Karpas-422 (cell line): ENCODE results near the gene GPC6. TPM values are rescaled to one million over a fixed set of nuclear protein-coding genes. Genes with fewer than 3 reads are reported as not detected.

Experiments used
- DNase-seq: peaks from one replicate; pipeline ENCODE4 v3.0.0-alpha.2; 2015
- H2AFZ ChIP-seq: fragments of 200-600 bp; sonication (generic); 2 replicates; pipeline ENCODE4 v1.6.1; 2014; ENCODE audit warnings: antibody characterized with exemption, low read length, mixed read lengths
- H3K27ac ChIP-seq: fragments of 200-600 bp; sonication (generic); 2 replicates; pipeline ENCODE4 v1.5.1; 2014; ENCODE audit warnings: mild to moderate bottlenecking, low read length, moderate library complexity
- H3K27me3 ChIP-seq: fragments of 200-600 bp; sonication (generic); 2 replicates; pipeline ENCODE4 v1.6.1; 2014; ENCODE audit warnings: low read length, mixed read lengths
- H3K36me3 ChIP-seq: fragments of 200-600 bp; sonication (generic); 2 replicates; pipeline ENCODE4 v1.6.1; 2014; ENCODE audit warnings: low read length, mixed read lengths; ENCODE audit not compliant: insufficient read depth
- H3K4me1 ChIP-seq: fragments of 200-600 bp; sonication (generic); 2 replicates; pipeline ENCODE4 v1.6.1; 2014; ENCODE audit warnings: mild to moderate bottlenecking, low read length, mixed read lengths
- H3K4me2 ChIP-seq: fragments of 200-600 bp; sonication (generic); 2 replicates; pipeline ENCODE4 v1.6.1; 2014; ENCODE audit warnings: low read length, low read depth, mild to moderate bottlenecking; ENCODE audit not compliant: poor library complexity, severe bottlenecking
- H3K4me3 ChIP-seq: fragments of 200-600 bp; sonication (generic); 2 replicates; pipeline ENCODE4 v1.5.1; 2014; ENCODE audit warnings: mild to moderate bottlenecking, antibody characterized with exemption, low read length, mixed read lengths
- H3K79me2 ChIP-seq: fragments of 200-600 bp; sonication (generic); 2 replicates; pipeline ENCODE4 v1.6.1; 2014; ENCODE audit warnings: mild to moderate bottlenecking, low read length, mixed read lengths
- H3K9ac ChIP-seq: fragments of 200-600 bp; sonication (generic); 2 replicates; pipeline ENCODE4 v1.6.0; 2014; ENCODE audit warnings: low read length
- H3K9me2 ChIP-seq: fragments of 200-600 bp; sonication (generic), shearing (Covaris generic); replicated peaks from 2 replicates; pipeline ENCODE4 v1.6.0; 2014; ENCODE audit warnings: mild to moderate bottlenecking, low read length, moderate library complexity; ENCODE audit not compliant: insufficient read depth
- H3K9me3 ChIP-seq: fragments of 300-700, 200-600 bp; sonication (generic); 2 replicates; pipeline ENCODE4 v1.6.1; 2014; ENCODE audit warnings: low read length, mixed read lengths
- H4K20me1 ChIP-seq: fragments of 200-600 bp; sonication (generic); 2 replicates; pipeline ENCODE4 v1.6.1; 2014; ENCODE audit warnings: mild to moderate bottlenecking, antibody characterized with exemption, low read length, low read depth; ENCODE audit not compliant: insufficient read depth
- total RNA-seq: library from RNA; depleted of rRNA; stranded (reverse); fragments of >200 nt; shearing (Covaris generic); gene quantifications from 2 replicates; pipeline ENCODE4 v1.2.3, GENCODE V29; 2014; ENCODE audit warnings: low replicate concordance; rRNA removed

Gene GPC6
- total RNA-seq = not detected in 2 replicates

GRCh38 chr13:93226623-93227279 is at the start of gene GPC6:
Gene GPC6 (plus strand): TSS chr13:93226807.
- no peak within 1 kb of the TSS for H2AFZ ChIP-seq
- H3K79me2 ChIP-seq = no peaks in the 10 kb centered on the region
- H4K20me1 ChIP-seq = no peaks in the 10 kb centered on the region
- H3K36me3 ChIP-seq = no peaks in the 10 kb centered on the region
- no peak within 1 kb of the TSS for H3K9ac ChIP-seq
- H3K27ac ChIP-seq = no peak within 1 kb of the TSS
- H3K4me3 ChIP-seq = no peak within 1 kb of the TSS
- no peak for DNase-seq
- H3K4me1 ChIP-seq = no peaks in the 10 kb centered on the region
- H3K4me2 ChIP-seq = no peak within 1 kb of the TSS
- H3K27me3 ChIP-seq = no peaks in the 10 kb centered on the region
- H3K9me3 ChIP-seq = peaks cover 36% of the 10 kb centered on the region
- H3K9me2 ChIP-seq = no peaks in the 10 kb centered on the region

- Histone ChIP-seq H3K4me2 (no peak overlapping the region), H3K27ac (no peak overlapping the region), H4K20me1 (no peaks in the 10 kb centered on the region), H3K36me3 (no peaks in the 10 kb centered on the region), H3K9me2 (no peaks in the 10 kb centered on the region), H3K27me3 (no peaks in the 10 kb centered on the region), H3K4me1 (no peaks in the 10 kb centered on the region), H3K79me2 (no peaks in the 10 kb centered on the region), H3K9ac (no peak overlapping the region), H3K9me3 (peaks cover 39% of the 10 kb centered on the region), H2AFZ (no peak overlapping the region), H3K4me3 (no peak overlapping the region)
- DNase-seq = no peak
These were observed 46.1 kb upstream of the GPC6 start for GRCh38 chr13:93180356-93180969.

DNA sequence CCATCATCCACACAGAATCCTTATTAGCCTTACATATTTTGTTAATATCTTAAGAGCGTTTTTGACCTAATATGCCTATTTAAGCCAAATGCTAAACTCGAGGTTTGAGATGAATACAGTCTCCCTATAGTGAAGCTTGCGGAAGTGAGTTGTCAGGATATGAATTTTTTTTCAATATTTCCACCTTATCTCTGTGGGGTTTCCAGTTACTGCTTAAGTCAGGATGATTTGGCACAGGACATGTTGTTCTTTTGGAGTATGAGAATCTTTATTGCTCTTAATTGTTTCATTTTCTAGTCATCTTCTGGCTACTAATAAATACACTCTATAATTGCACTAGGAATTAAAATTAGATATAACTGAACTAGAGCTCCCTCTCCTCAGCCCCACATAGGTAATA is 44.2 kb upstream of the GPC6 start:
- no peak for DNase-seq
- no peaks in the 10 kb centered on the region for H3K79me2 ChIP-seq
- H4K20me1 ChIP-seq = no peaks in the 10 kb centered on the region
- no peaks in the 10 kb centered on the region for H3K27me3 ChIP-seq
- H3K36me3 ChIP-seq = no peaks in the 10 kb centered on the region
- no peak overlapping the region for H3K4me2 ChIP-seq
- no peak overlapping the region for H3K4me3 ChIP-seq
- H3K9ac ChIP-seq = no peak overlapping the region
- H3K4me1 ChIP-seq = no peaks in the 10 kb centered on the region
- no peak overlapping the region for H2AFZ ChIP-seq
- no peaks in the 10 kb centered on the region for H3K9me2 ChIP-seq
- no peak overlapping the region for H3K27ac ChIP-seq
- peaks cover 39% of the 10 kb centered on the region for H3K9me3 ChIP-seq

GRCh38 chr13:93183302-93183701 is 43.3 kb upstream of the GPC6 start:
- Histone ChIP-seq H3K79me2 (no peaks in the 10 kb centered on the region), H3K4me3 (no peak overlapping the region), H3K4me1 (no peaks in the 10 kb centered on the region), H4K20me1 (no peaks in the 10 kb centered on the region), H3K36me3 (no peaks in the 10 kb centered on the region), H3K27ac (no peak overlapping the region), H3K9me2 (no peaks in the 10 kb centered on the region), H2AFZ (no peak overlapping the region), H3K9ac (no peak overlapping the region), H3K27me3 (no peaks in the 10 kb centered on the region), H3K9me3 (peaks cover 47% of the 10 kb centered on the region), H3K4me2 (no peak overlapping the region)
- DNase-seq = no peak

DNA sequence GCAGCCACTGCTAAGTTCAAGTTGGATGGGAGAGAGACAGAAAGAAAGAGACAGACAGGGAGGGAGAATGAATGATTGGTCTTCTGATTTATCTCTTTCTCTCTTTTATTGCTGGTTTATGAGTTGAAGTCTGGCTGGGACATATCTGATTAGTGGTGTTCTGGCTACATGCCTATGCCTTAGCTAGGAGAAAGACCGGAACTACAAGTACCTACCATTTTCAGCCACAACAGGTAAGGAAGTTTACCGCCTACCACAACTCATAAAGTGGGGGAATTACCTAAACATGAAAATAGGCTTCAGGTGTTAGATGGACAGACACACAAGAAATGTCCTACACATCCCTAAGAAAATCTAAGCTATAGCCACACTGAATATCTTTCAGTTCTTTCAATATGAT is 36.6 kb upstream of the GPC6 start:
- H4K20me1 ChIP-seq = no peaks in the 10 kb centered on the region
- H3K27ac ChIP-seq = no peak overlapping the region
- H2AFZ ChIP-seq = no peak overlapping the region
- H3K36me3 ChIP-seq = no peaks in the 10 kb centered on the region
- H3K4me3 ChIP-seq = no peak overlapping the region
- H3K27me3 ChIP-seq = no peaks in the 10 kb centered on the region
- H3K9me2 ChIP-seq = no peaks in the 10 kb centered on the region
- peaks cover 36% of the 10 kb centered on the region for H3K9me3 ChIP-seq
- no peak for DNase-seq
- no peaks in the 10 kb centered on the region for H3K79me2 ChIP-seq
- H3K4me1 ChIP-seq = no peaks in the 10 kb centered on the region
- no peak overlapping the region for H3K9ac ChIP-seq
- no peak overlapping the region for H3K4me2 ChIP-seq

DNA sequence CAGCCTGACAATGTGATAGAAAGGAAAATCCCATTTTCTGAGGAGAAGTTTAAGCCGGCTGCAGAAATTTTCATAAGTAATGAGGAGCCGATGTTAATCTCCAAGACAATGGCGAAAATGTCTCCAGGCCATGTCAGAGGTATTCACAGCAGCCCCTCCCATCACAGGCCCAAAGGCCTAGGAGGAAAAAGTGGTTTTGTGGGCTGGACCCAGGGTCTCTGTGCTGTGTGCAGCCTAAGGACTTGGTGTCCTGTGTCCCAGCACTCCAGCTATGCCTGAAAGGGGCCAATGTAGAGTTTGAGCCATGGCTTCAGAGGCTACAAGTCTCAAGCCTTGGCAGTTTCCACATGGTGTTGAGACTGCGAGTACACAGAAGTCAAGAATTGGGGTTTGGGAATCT is 32.9 kb upstream of the GPC6 start:
- Histone ChIP-seq H3K9ac (no peak overlapping the region), H2AFZ (no peak overlapping the region), H3K27me3 (no peaks in the 10 kb centered on the region), H3K79me2 (no peaks in the 10 kb centered on the region), H3K4me1 (no peaks in the 10 kb centered on the region), H4K20me1 (no peaks in the 10 kb centered on the region), H3K27ac (no peak overlapping the region), H3K36me3 (no peaks in the 10 kb centered on the region), H3K4me3 (no peak overlapping the region), H3K4me2 (no peak overlapping the region), H3K9me3 (peaks cover 20% of the 10 kb centered on the region), H3K9me2 (no peaks in the 10 kb centered on the region)
- no peak for DNase-seq

DNA sequence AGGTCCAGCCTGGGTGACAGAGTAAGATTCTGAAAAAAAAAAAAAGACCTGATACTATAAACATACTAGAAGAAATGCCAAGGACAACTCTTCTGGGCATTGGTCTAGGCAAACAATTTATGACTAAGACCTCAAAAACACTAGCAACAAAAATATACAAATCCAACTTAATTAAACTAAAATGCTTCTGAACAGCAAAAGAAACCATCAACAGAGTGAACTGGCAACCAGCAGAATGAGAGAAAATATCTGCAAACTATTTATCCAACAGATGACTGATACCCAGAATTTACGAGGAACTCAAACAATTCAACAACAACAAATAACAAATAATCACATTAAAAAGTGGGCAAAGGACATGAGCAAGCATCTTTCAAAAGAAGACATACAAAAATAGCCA is 26.8 kb upstream of the GPC6 start:
- no peaks in the 10 kb centered on the region for H3K79me2 ChIP-seq
- no peak overlapping the region for H3K4me3 ChIP-seq

DNA sequence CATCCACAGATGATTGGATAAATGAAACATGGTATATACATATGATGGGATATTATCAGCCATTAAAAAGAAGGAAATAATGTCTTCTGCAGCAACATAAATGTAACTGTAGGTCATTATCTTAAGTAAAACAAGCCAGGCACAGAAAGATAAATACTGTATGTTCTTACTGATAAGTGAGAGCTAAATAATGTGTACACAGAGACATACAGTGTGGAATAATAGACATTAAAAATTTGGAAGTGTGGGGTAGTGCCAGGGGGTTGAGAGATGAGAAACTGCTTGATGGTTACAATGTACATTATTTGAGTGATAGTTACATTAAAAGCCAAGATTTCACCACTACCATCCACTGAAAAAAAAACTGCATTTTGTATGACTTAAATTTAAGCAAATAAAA is 26.0 kb upstream of the GPC6 start:
- Histone ChIP-seq H3K27ac (no peak overlapping the region), H3K9me3 (peaks cover 28% of the 10 kb centered on the region), H3K4me3 (no peak overlapping the region), H3K27me3 (no peaks in the 10 kb centered on the region), H2AFZ (no peak overlapping the region), H4K20me1 (no peaks in the 10 kb centered on the region), H3K9ac (no peak overlapping the region), H3K36me3 (no peaks in the 10 kb centered on the region), H3K4me2 (no peak overlapping the region), H3K9me2 (no peaks in the 10 kb centered on the region), H3K79me2 (no peaks in the 10 kb centered on the region), H3K4me1 (no peaks in the 10 kb centered on the region)
- no peak for DNase-seq

More for the DNA sequence above, 26.8 kb upstream of the GPC6 start:
- Histone ChIP-seq H3K9me2 (no peaks in the 10 kb centered on the region), H3K9me3 (peaks cover 28% of the 10 kb centered on the region), H4K20me1 (no peaks in the 10 kb centered on the region), H3K27me3 (no peaks in the 10 kb centered on the region), H3K4me2 (no peak overlapping the region), H3K27ac (no peak overlapping the region), H3K9ac (no peak overlapping the region), H2AFZ (no peak overlapping the region), H3K4me1 (no peaks in the 10 kb centered on the region), H3K36me3 (no peaks in the 10 kb centered on the region)
- DNase-seq = no peak
